CD14-positive monocyte (primary cell): Measurements from ENCODE around the gene RNF149. TPM values are rescaled to one million over a fixed set of nuclear protein-coding genes. Genes with fewer than 3 reads are reported as not detected.

ENCODE experiments used
- DNase-seq, 3 donors: peaks; one replicate each; pipeline ENCODE4 v3.0.0-alpha.2; 2011 to 2022
- H2AFZ ChIP-seq: 2 replicates; pipeline ENCODE4 v1.6.0; 2012; ENCODE audit warnings: mild to moderate bottlenecking, low read depth, low read length, inconsistent platforms; ENCODE audit not compliant: insufficient read depth, poor library complexity, severe bottlenecking
- H3K27ac ChIP-seq, 2 donors: 1 replicate in 1 of 2; 2 replicates in 1 of 2; pipeline ENCODE4 v1.5.1; 2012 to 2013; ENCODE audit warnings: low read length in 2 of 2, control low read depth in 1 of 2, inconsistent platforms in 1 of 2, low read depth in 1 of 2, mild to moderate bottlenecking in 1 of 2
- H3K27me3 ChIP-seq, 2 donors: one replicate each; pipeline versions ENCODE4 v1.6.0 to v1.6.1; 2011 to 2013; ENCODE audit warnings: low read length in 2 of 2; ENCODE audit not compliant: control insufficient read depth in 2 of 2, insufficient read depth in 2 of 2
- H3K36me3 ChIP-seq, 2 donors: replicated peaks in 1 of 2; 1 replicate in 1 of 2; 2 replicates in 1 of 2; pipeline versions ENCODE4 v1.5.1 to v1.6.1; 2012 to 2013; ENCODE audit warnings: low read length in 2 of 2, control low read depth in 1 of 2, inconsistent platforms in 1 of 2, mild to moderate bottlenecking in 1 of 2; ENCODE audit not compliant: insufficient read depth in 2 of 2, control insufficient read depth in 1 of 2
- H3K4me1 ChIP-seq, 2 donors: 1 replicate in 1 of 2; 2 replicates in 1 of 2; pipeline versions ENCODE4 v1.5.1 to v1.6.1; 2012 to 2013; ENCODE audit warnings: low read length in 2 of 2, control low read depth in 1 of 2, inconsistent platforms in 1 of 2, mild to moderate bottlenecking in 1 of 2, moderate library complexity in 1 of 2; ENCODE audit not compliant: insufficient read depth in 2 of 2, control insufficient read depth in 1 of 2
- H3K4me2 ChIP-seq: replicated peaks from 2 replicates; pipeline ENCODE3; 2012; ENCODE audit warnings: low read length, moderate library complexity, mild to moderate bottlenecking; ENCODE audit not compliant: poor library complexity, severe bottlenecking; ENCODE audit errors: extremely low read depth
- H3K4me3 ChIP-seq, 3 experiments: fragments of 200-600 bp in 1 of 3; sonication (generic) in 1 of 3; replicated peaks in 1 of 3; 1 replicate in 2 of 3; 2 replicates in 1 of 3; pipeline ENCODE4 v1.5.1; 2011 to 2013; ENCODE audit warnings: low read length in 3 of 3, mild to moderate bottlenecking in 3 of 3, control low read depth in 2 of 3, low read depth in 2 of 3, inconsistent platforms in 1 of 3, moderate library complexity in 1 of 3
- H3K79me2 ChIP-seq: 2 replicates; pipeline ENCODE4 v1.6.0; 2012; ENCODE audit warnings: mild to moderate bottlenecking, control low read depth, inconsistent platforms, low read length, moderate library complexity; ENCODE audit not compliant: insufficient read depth
- H3K9ac ChIP-seq: 2 replicates; pipeline ENCODE4 v1.6.0; 2017; ENCODE audit warnings: low read length, mild to moderate bottlenecking; ENCODE audit not compliant: insufficient read depth, poor library complexity, severe bottlenecking
- H3K9me3 ChIP-seq, 2 donors: replicated peaks in 1 of 2; 1 replicate in 1 of 2; 2 replicates in 1 of 2; pipeline versions ENCODE4 v1.5.1 to v1.6.1; 2012 to 2013; ENCODE audit warnings: low read length in 2 of 2, control low read depth in 1 of 2; ENCODE audit not compliant: control insufficient read depth in 1 of 2, insufficient read depth in 1 of 2
- H4K20me1 ChIP-seq: 2 replicates; pipeline ENCODE4 v1.6.0; 2012; ENCODE audit warnings: mild to moderate bottlenecking, low read length, control low read depth, moderate library complexity; ENCODE audit not compliant: insufficient read depth
- H3K27ac Mint-ChIP-seq, 7 donors: one replicate each; pipeline ENCODE4 v1.8.0; 2020; ENCODE audit warnings: mild to moderate bottlenecking in 7 of 7, mixed read lengths in 7 of 7, moderate library complexity in 6 of 7, inconsistent platforms in 2 of 7
- H3K27me3 Mint-ChIP-seq, 3 donors: one replicate each; pipeline ENCODE4 v1.8.0; 2021 to 2022; ENCODE audit warnings: low read depth in 3 of 3, mild to moderate bottlenecking in 3 of 3, mixed read lengths in 3 of 3, moderate library complexity in 3 of 3, inconsistent platforms in 1 of 3
- H3K36me3 Mint-ChIP-seq, 2 donors: one replicate each; pipeline ENCODE4 v1.8.0; 2020; ENCODE audit warnings: mixed read lengths in 2 of 2, inconsistent platforms in 1 of 2, mild to moderate bottlenecking in 1 of 2
- H3K4me1 Mint-ChIP-seq: one replicate; pipeline ENCODE4 v1.8.0; 2020; ENCODE audit warnings: mild to moderate bottlenecking, mixed read lengths
- H3K4me3 Mint-ChIP-seq, 2 donors: one replicate each; pipeline ENCODE4 v1.8.0; 2020; ENCODE audit warnings: mild to moderate bottlenecking in 2 of 2, mixed read lengths in 2 of 2, moderate library complexity in 1 of 2
- H3K9me3 Mint-ChIP-seq, 7 donors: one replicate each; pipeline ENCODE4 v1.8.0; 2020 to 2022; ENCODE audit warnings: mixed read lengths in 7 of 7, mild to moderate bottlenecking in 6 of 7, moderate library complexity in 6 of 7, inconsistent platforms in 2 of 7
- CTCF ChIP-seq: fragments of 200-600 bp; IDR thresholded peaks from one replicate; pipeline ENCODE4 v1.8.0; 2022; ENCODE audit warnings: antibody characterized with exemption, mild to moderate bottlenecking
- WGBS: methylation state at CpG from one replicate; pipeline ENCODE4 v1.1.5; 2013; ENCODE audit warnings: missing lambda C conversion rate; ENCODE audit not compliant: insufficient coverage; 5-methylcytosine and 5-hydroxymethylcytosine counted together
- intact Hi-C, 2 donors: fragments of 100-400 bp; cut with micrococcal nuclease; formaldehyde crosslinking; loops; one replicate each; pipeline versions ENCODE4 v1.15.0 to v1.15.1; 2023
- polyA plus RNA-seq, 3 donors: library from polyadenylated mRNA; depleted of rRNA in 1 of 3; unstranded in 2 of 3; stranded (reverse) in 1 of 3; fragments of 300-500 nt in 2 of 3; fragments of >200 nt in 1 of 3; fragmentation: Illumina TruSeq in 2 of 3; gene quantifications; 1 replicate in 2 of 3; 2 replicates in 1 of 3; pipeline ENCODE4 v1.2.3, GENCODE V29; 2012 to 2021

Gene RNF149
- polyA plus RNA-seq, 3 donors = 112 to 148 (median 141) TPM

- Histone ChIP-seq H3K79me2 (peaks cover 18% of the 10 kb centered on the region), H3K27ac (peak overlapping the region in 1 of 2 donors; percentile 96), H3K9ac (no peak overlapping the region), H4K20me1 (peaks cover 13% of the 10 kb centered on the region), H3K36me3 (no peaks in the 10 kb centered on the region), H3K4me1 (peaks cover 34 to 37% of the 10 kb centered on the region in 2 donors), H3K4me2 (peak overlapping the region; percentile 51), H3K9me3 (no peaks in the 10 kb centered on the region), H3K4me3 (peak overlapping the region in 1 of 3 experiments; percentile 48), H3K27me3 (no peaks in the 10 kb centered on the region), H2AFZ (no peak overlapping the region)
- peaks cover 0 to 2% (median 0%) of the 10 kb centered on the region in 7 donors for H3K9me3 Mint-ChIP-seq
- peaks cover 42% of the 10 kb centered on the region for H3K4me1 Mint-ChIP-seq
- peak in 2 of 3 donors; percentile 49 to 51 for DNase-seq
- intact Hi-C loops = no loop called here
- 0% methylated on average over 2 of the region's 3 CpGs for WGBS
- H3K36me3 Mint-ChIP-seq = peaks cover under 1 to 8% of the 10 kb centered on the region in 2 donors
- peaks cover 0 to 3% (median 2%) of the 10 kb centered on the region in 3 donors for H3K27me3 Mint-ChIP-seq
- H3K4me3 Mint-ChIP-seq = peak overlapping the region in 1 of 2 donors; percentile 13
- H3K27ac Mint-ChIP-seq = peak overlapping the region; percentile 2 to 99 (median 62)
- no peak for TF ChIP-seq CTCF
Observed at GRCh38 chr2:101311696-101312017, 3.2 kb upstream of the RNF149 start.

- H3K4me1 ChIP-seq = peaks cover 39 to 43% of the 10 kb centered on the region in 2 donors
- Mint-ChIP-seq H3K4me3 (peak overlapping the region in 1 of 2 donors; percentile 13), H3K4me1 (peaks cover 46% of the 10 kb centered on the region), H3K27me3 (peaks cover 0 to 3% (median under 1%) of the 10 kb centered on the region in 3 donors), H3K9me3 (peaks cover 0 to 2% (median 0%) of the 10 kb centered on the region in 7 donors), H3K27ac (peak overlapping the region; percentile 87 to 99 (median 92)), H3K36me3 (peaks cover 6 to 12% of the 10 kb centered on the region in 2 donors)
- peaks cover 0 to 6% of the 10 kb centered on the region in 2 donors for H3K36me3 ChIP-seq
- 70% methylated on average over 2 of the region's 7 CpGs for WGBS
- H3K27me3 ChIP-seq = no peaks in the 10 kb centered on the region
- TF ChIP-seq CTCF = no peak
- peak overlapping the region; percentile 26 to 96 for H3K27ac ChIP-seq
- no peak overlapping the region for H3K9ac ChIP-seq
- H3K79me2 ChIP-seq = peaks cover 23% of the 10 kb centered on the region
- peak overlapping the region in 1 of 3 experiments; percentile 48 for H3K4me3 ChIP-seq
- H4K20me1 ChIP-seq = peaks cover 19% of the 10 kb centered on the region
- no peaks in the 10 kb centered on the region for H3K9me3 ChIP-seq
- H3K4me2 ChIP-seq = peak overlapping the region; percentile 51
- intact Hi-C loops = no loop called here
- DNase-seq = peak in 2 of 3 donors; percentile 50 to 52
- H2AFZ ChIP-seq = no peak overlapping the region
Observed at GRCh38 chr2:101310834-101311695, 2.6 kb upstream of the RNF149 start.
